ENCODE data around the gene RPL41. TPM values are rescaled to one million over a fixed set of nuclear protein-coding genes. Genes with fewer than 3 reads are reported as not detected.

The RPL41 gene
- total RNA-seq, 1 experiment from 2014 or later: 4,637 TPM

- Histone ChIP-seq H3K79me1 (ENCODE audit: insufficient read depth, low read depth, low read length, poor library complexity, severe bottlenecking) (no peaks in the 10 kb centered on the region), H2AK5ac (ENCODE audit: insufficient read length, low read length) (no peak overlapping the region), H3K27ac (ENCODE audit: insufficient read length, low read depth, low read length) (peak overlapping the region; percentile 29), H3K23me2 (ENCODE audit: insufficient read length, low read depth, low read length, poor library complexity, severe bottlenecking) (peaks cover 13% of the 10 kb centered on the region), H2BK5ac (ENCODE audit: insufficient read length, low read length) (no peak overlapping the region), H3K23ac (ENCODE audit: insufficient read length, low read depth, low read length) (no peak overlapping the region), H3K9ac (ENCODE audit: extremely low read depth, insufficient read length, low read length) (no peak overlapping the region), H4K5ac (ENCODE audit: insufficient read length, low read depth, low read length) (no peak overlapping the region), H3K14ac (ENCODE audit: insufficient read depth, low read length) (no peak overlapping the region), H3K9me3 (ENCODE audit: control insufficient read depth, low read depth, low read length) (no peaks in the 10 kb centered on the region), H4K8ac (replicated peaks; ENCODE audit: insufficient read length, low read depth, low read length) (no peak overlapping the region), H4K20me1 (ENCODE audit: control insufficient read depth, insufficient read depth, insufficient read length) (no peaks in the 10 kb centered on the region), H2BK20ac (ENCODE audit: low read depth, low read length, poor library complexity, severe bottlenecking) (no peak overlapping the region), H3K4me2 (ENCODE audit: insufficient read depth, insufficient read length, low read length) (peak overlapping the region; percentile 57), H3K27me3 (ENCODE audit: insufficient read depth, low read length) (no peaks in the 10 kb centered on the region; the same call in 1 of the 2 replicates), H2BK15ac (ENCODE audit: low read depth, low read length) (no peak overlapping the region), H3K18ac (ENCODE audit: insufficient read length, low read depth, low read length) (no peak overlapping the region), H3K4me1 (ENCODE audit: insufficient read depth, low read length) (0 out of 2 replicates have a peak, but pooled peaks cover 4% of the 10 kb centered on the region), H3K56ac (ENCODE audit: insufficient read length, low read depth, low read length) (no peak overlapping the region), H2BK12ac (ENCODE audit: insufficient read length, low read depth, low read length) (no peak overlapping the region), H3T11ph (ENCODE audit: low read length) (no peak overlapping the region), H2BK120ac (ENCODE audit: low read depth, low read length, poor library complexity, severe bottlenecking) (no peak overlapping the region), H4K91ac (ENCODE audit: insufficient read length, low read depth, low read length) (no peak overlapping the region), H3K79me2 (ENCODE audit: insufficient read depth, low read length) (peaks cover 7% of the 10 kb centered on the region; the same call in 1 of the 2 replicates), H2AFZ (ENCODE audit: low read length) (no peak overlapping the region), H3K4ac (ENCODE audit: low read depth, low read length) (no peak overlapping the region)
- Mint-ChIP-seq H3K27me3 (ENCODE audit: low read depth) (no peaks in the 10 kb centered on the region), H3K4me3 (peak overlapping the region; percentile 83 to 93), H3K36me3 (ENCODE audit: insufficient read depth in 1 of 3, low read depth in 3 of 3) (peaks cover 0 to under 1% (median under 1%) of the 10 kb centered on the region in 3 experiments; a peak in 6 of 7 replicates), H3K9me3 (peaks cover 3% of the 10 kb centered on the region in 2 experiments; a peak in 4 of 5 replicates), H3K4me1 (peaks cover 19 to 22% of the 10 kb centered on the region in 2 experiments), H3K27ac (peak overlapping the region; percentile 32 to 94 (median 67); a peak in 4 of 7 replicates)
- TF ChIP-seq CTCF (conservative IDR thresholded peaks at IDR 0.05): no peak
- no CpG with 5 or more reads among the region's 1 CpG for WGBS (ENCODE audit: extremely low coverage, insufficient read length, low lambda C conversion rate)
- DNase-seq: no peak
Observed at GRCh38 chr12:56078427-56078826, 38.0 kb upstream of the RPL41 start.
